ENCODE measurements around the gene GATB. TPM values are rescaled to one million over a fixed set of nuclear protein-coding genes. Genes with fewer than 3 reads are reported as not detected.

Gene GATB
- total and polyA plus RNA-seq, 2 experiments from 2014 or later, result 18.0 to 20.0 TPM

- H3K4me1 ChIP-seq (ENCODE audit: insufficient read depth), result peaks cover 9% of the 10 kb centered on the region; the same call in 1 of the 2 replicates
- no peaks in the 10 kb centered on the region for H3K36me3 ChIP-seq (ENCODE audit: low read depth)
- no peak for DNase-seq
- no peaks in the 10 kb centered on the region for H4K20me1 ChIP-seq (ENCODE audit: insufficient read depth)
- H3K9me2 ChIP-seq (ENCODE audit: insufficient read depth), result no peaks in the 10 kb centered on the region
- no peaks in the 10 kb centered on the region for H3K9me3 ChIP-seq (ENCODE audit: low read depth)
- no peak for TF ChIP-seq EZH2phosphoT487 (IDR thresholded peaks at IDR 0.05; ENCODE audit: insufficient read depth, low read depth)
- no peak for TF ChIP-seq EZH2 (IDR thresholded peaks at IDR 0.05; ENCODE audit: insufficient read depth, poor library complexity, severe bottlenecking)
- WGBS, 2 experiments (ENCODE audit: low coverage in 1 of 2, low lambda C conversion rate in 2 of 2, missing lambda C conversion rate in 2 of 2), result 93 to 97% methylated on average over 9 of the region's 9 CpGs
- H3K4me2 ChIP-seq (ENCODE audit: unreplicated experiment), result no peak overlapping the region
- no peaks in the 10 kb centered on the region for H3K27me3 ChIP-seq (replicated peaks; ENCODE audit: insufficient read depth)
- in situ Hi-C loops (cut with MboI), result no loop called here
- H3K27ac ChIP-seq, result no peak overlapping the region
- no peaks in the 10 kb centered on the region for H3K79me2 ChIP-seq (ENCODE audit: insufficient read depth)
- H2AFZ ChIP-seq, result no peak overlapping the region
- no peak overlapping the region for H3K4me3 ChIP-seq
- no peak overlapping the region for H3K9ac ChIP-seq
- H3F3A ChIP-seq (ENCODE audit: insufficient read depth), result no peaks in the 10 kb centered on the region
Observed at GRCh38 chr4:151665785-151666127, 95.1 kb downstream of the GATB start.

GRCh38 chr4:151665022-151665784 lies 95.6 kb downstream of the GATB start:
- in situ Hi-C loops (cut with MboI), result no loop called here

GRCh38 chr4:151664289-151664688 lies 96.5 kb downstream of the GATB start:
- Histone ChIP-seq H3K4me3 (no peak overlapping the region), H3K79me2 (ENCODE audit: insufficient read depth) (no peaks in the 10 kb centered on the region), H4K20me1 (ENCODE audit: insufficient read depth) (no peaks in the 10 kb centered on the region), H3K4me1 (ENCODE audit: insufficient read depth) (peaks cover 17% of the 10 kb centered on the region), H3K27me3 (replicated peaks; ENCODE audit: insufficient read depth) (no peaks in the 10 kb centered on the region), H3K9me3 (ENCODE audit: low read depth) (no peaks in the 10 kb centered on the region), H3K4me2 (ENCODE audit: unreplicated experiment) (no peak overlapping the region), H3K27ac (no peak overlapping the region), H2AFZ (no peak overlapping the region), H3K9me2 (ENCODE audit: insufficient read depth) (no peaks in the 10 kb centered on the region), H3F3A (ENCODE audit: insufficient read depth) (peaks cover 7% of the 10 kb centered on the region; the same call in 1 of the 2 replicates), H3K9ac (no peak overlapping the region), H3K36me3 (ENCODE audit: low read depth) (no peaks in the 10 kb centered on the region)
- in situ Hi-C loops (cut with MboI), result no loop called here
- TF ChIP-seq EZH2phosphoT487 (IDR thresholded peaks at IDR 0.05; ENCODE audit: insufficient read depth, low read depth), result no peak
- TF ChIP-seq EZH2 (IDR thresholded peaks at IDR 0.05; ENCODE audit: insufficient read depth, poor library complexity, severe bottlenecking), result no peak
- 86 to 96% methylated on average over 2 of the region's 2 CpGs for WGBS, 2 experiments (ENCODE audit: low coverage in 1 of 2, low lambda C conversion rate in 2 of 2, missing lambda C conversion rate in 2 of 2)
- DNase-seq, result no peak

More at GRCh38 chr4:151665022-151665784, 95.6 kb downstream of the GATB start:
- no peak for TF ChIP-seq EZH2phosphoT487 (IDR thresholded peaks at IDR 0.05; ENCODE audit: insufficient read depth, low read depth)
- TF ChIP-seq EZH2 (IDR thresholded peaks at IDR 0.05; ENCODE audit: insufficient read depth, poor library complexity, severe bottlenecking), result no peak
- Histone ChIP-seq H3K36me3 (ENCODE audit: low read depth) (no peaks in the 10 kb centered on the region), H3K27me3 (replicated peaks; ENCODE audit: insufficient read depth) (no peaks in the 10 kb centered on the region), H4K20me1 (ENCODE audit: insufficient read depth) (no peaks in the 10 kb centered on the region), H3F3A (ENCODE audit: insufficient read depth) (no peaks in the 10 kb centered on the region), H3K4me3 (no peak overlapping the region), H3K9ac (no peak overlapping the region), H3K79me2 (ENCODE audit: insufficient read depth) (no peaks in the 10 kb centered on the region), H3K4me1 (ENCODE audit: insufficient read depth) (peaks cover 9% of the 10 kb centered on the region; the same call in 1 of the 2 replicates), H3K4me2 (ENCODE audit: unreplicated experiment) (no peak overlapping the region), H3K9me2 (ENCODE audit: insufficient read depth) (no peaks in the 10 kb centered on the region), H2AFZ (no peak overlapping the region), H3K27ac (no peak overlapping the region), H3K9me3 (ENCODE audit: low read depth) (no peaks in the 10 kb centered on the region)
- no peak for DNase-seq
- 91 to 96% methylated on average over 12 of the region's 12 CpGs for WGBS, 2 experiments (ENCODE audit: low coverage in 1 of 2, low lambda C conversion rate in 2 of 2, missing lambda C conversion rate in 2 of 2)

GRCh38 chr4:151663109-151663508 lies 97.7 kb downstream of the GATB start:
- DNase-seq, result no peak
- no peak overlapping the region for H3K4me2 ChIP-seq (ENCODE audit: unreplicated experiment)
- no peak overlapping the region for H3K4me3 ChIP-seq
- no peaks in the 10 kb centered on the region for H3K36me3 ChIP-seq (ENCODE audit: low read depth)
- H3F3A ChIP-seq (ENCODE audit: insufficient read depth), result peaks cover 12% of the 10 kb centered on the region; the same call in 1 of the 2 replicates
- no peak overlapping the region for H3K9ac ChIP-seq
- WGBS, 2 experiments (ENCODE audit: low coverage in 1 of 2, low lambda C conversion rate in 2 of 2, missing lambda C conversion rate in 2 of 2), result 93 to 96% methylated on average over 7 of the region's 7 CpGs
- no peak overlapping the region for H3K27ac ChIP-seq
- no peak overlapping the region for H2AFZ ChIP-seq
- H3K79me2 ChIP-seq (ENCODE audit: insufficient read depth), result no peaks in the 10 kb centered on the region
- H3K4me1 ChIP-seq (ENCODE audit: insufficient read depth), result peaks cover 25% of the 10 kb centered on the region
- no peak for TF ChIP-seq EZH2 (IDR thresholded peaks at IDR 0.05; ENCODE audit: insufficient read depth, poor library complexity, severe bottlenecking)
- no peak for TF ChIP-seq EZH2phosphoT487 (IDR thresholded peaks at IDR 0.05; ENCODE audit: insufficient read depth, low read depth)
- no peaks in the 10 kb centered on the region for H3K9me2 ChIP-seq (ENCODE audit: insufficient read depth)
- H3K9me3 ChIP-seq (ENCODE audit: low read depth), result no peaks in the 10 kb centered on the region
- H4K20me1 ChIP-seq (ENCODE audit: insufficient read depth), result no peaks in the 10 kb centered on the region
- in situ Hi-C loops (cut with MboI), result no loop called here
- no peaks in the 10 kb centered on the region for H3K27me3 ChIP-seq (replicated peaks; ENCODE audit: insufficient read depth)

Data from GM23248 (cell line).